A549 (cell line): ENCODE data around the gene SLC40A1. TPM values are rescaled to one million over a fixed set of nuclear protein-coding genes. Genes with fewer than 3 reads are reported as not detected.
A peak's percentile ranks its signal among the peaks of the same experiment; 100 is the strongest.

ENCODE experiments used
- ATAC-seq, 2 experiments: fragments of 200-7000 bp in 1 of 2; fragments of >200 bp in 1 of 2; cut with Nextera tagmentation in 1 of 2; cut with Tn5 transposase in 1 of 2; 3 replicates each; pipeline versions ENCODE4 v1.8.0 to v1.9.1; 2018 to 2020; ENCODE audit warnings: mild to moderate bottlenecking in 1 of 2, moderate library complexity in 1 of 2
- CTCF ChIA-PET: fragments of 300-600 bp; sonication (Branson Sonifier 250); formaldehyde crosslinking; extraction: SDS; loops from one replicate; lab custom pipeline; 2021; ENCODE audit warnings: antibody characterized with exemption, inconsistent platforms; lab: Yijun Ruan, JAX
- POLR2A ChIA-PET: fragments of 350-600 bp; formaldehyde crosslinking; extraction: SDS; loops from one replicate; lab custom pipeline; 2021; ENCODE audit warnings: antibody characterized with exemption, inconsistent platforms; lab: Yijun Ruan, JAX
- DNase-seq, 2 experiments: peaks; one replicate each; pipeline versions ENCODE4 v3.0.0 to v3.0.0-alpha.2; 2011 to 2016; ENCODE audit warnings: low read depth in 1 of 2, low spot score in 1 of 2
- FAIRE-seq: peaks from 2 replicates; lab custom pipeline; 2011; peaks lifted over from hg19 to GRCh38; lab: Jason Lieb, UNC
- H3K27ac ChIP-seq, 2 experiments: fragments of >200 bp; sonication (Bioruptor Twin); formaldehyde crosslinking; 3 replicates each; pipeline ENCODE4 v1.5.1; 2016 to 2017
- H3K4me1 ChIP-seq: fragments of >200 bp; sonication (Bioruptor Twin); formaldehyde crosslinking; 3 replicates; pipeline ENCODE4 v1.6.1; 2016
- H3K4me2 ChIP-seq: fragments of >200 bp; sonication (Bioruptor Twin); formaldehyde crosslinking; 3 replicates; pipeline ENCODE4 v1.6.1; 2016
- H3K4me3 ChIP-seq: fragments of >200 bp; sonication (Bioruptor Twin); formaldehyde crosslinking; 3 replicates; pipeline ENCODE4 v1.5.1; 2016
- H3K9me3 ChIP-seq: fragments of >200 bp; sonication (Bioruptor Twin); formaldehyde crosslinking; 3 replicates; pipeline ENCODE4 v1.6.1; 2016
- BCL3 ChIP-seq: fragments of >200 bp; sonication (Bioruptor Twin); formaldehyde crosslinking; IDR thresholded peaks from 3 replicates; pipeline ENCODE4 v1.6.1; 2016
- CBX2 ChIP-seq: fragments of 200-600 bp; sonication (generic); IDR thresholded peaks from 2 replicates; pipeline ENCODE4 v1.6.1; 2016; ENCODE audit warnings: low read depth, mild to moderate bottlenecking, borderline replicate concordance
- CEBPB ChIP-seq, 2 experiments: fragments of >200 bp in 1 of 2; sonication (Bioruptor Twin) in 1 of 2; formaldehyde crosslinking in 1 of 2; IDR thresholded peaks; 2 replicates each; pipeline ENCODE4 v1.6.1; 2012 to 2016
- ESRRA ChIP-seq: fragments of 150-350 bp; IDR thresholded peaks from 2 replicates; pipeline ENCODE4 v1.6.1; 2014; ENCODE audit warnings: mild to moderate bottlenecking, low read length, borderline replicate concordance
- FOSL2 ChIP-seq, 2 experiments: fragments of 450-650 bp in 1 of 2; fragments of >200 bp in 1 of 2; sonication (Bioruptor Twin) in 1 of 2; formaldehyde crosslinking; IDR thresholded peaks; 2 replicates each; pipeline versions ENCODE4 v1.5.0 to v1.6.1; 2016 to 2020; ENCODE audit warnings: mild to moderate bottlenecking in 1 of 2, moderate library complexity in 1 of 2
- FOXS1 ChIP-seq: fragments of 250-450 bp; sonication (Bioruptor Pico); IDR thresholded peaks from 2 replicates; pipeline ENCODE4 v1.5.0; 2020; ENCODE audit warnings: mild to moderate bottlenecking, moderate library complexity
- HOXA7 ChIP-seq: fragments of 250-450 bp; sonication (Bioruptor Pico); IDR thresholded peaks from 2 replicates; pipeline ENCODE4 v1.5.0; 2020; ENCODE audit warnings: mild to moderate bottlenecking, moderate library complexity
- HOXB5 ChIP-seq: fragments of 250-450 bp; sonication (Bioruptor Pico); IDR thresholded peaks from 2 replicates; pipeline ENCODE4 v1.5.0; 2020; ENCODE audit warnings: mild to moderate bottlenecking, moderate library complexity
- KDM5A ChIP-seq: fragments of 200-600 bp; sonication (generic); IDR thresholded peaks from 2 replicates; pipeline ENCODE4 v1.6.1; 2016; ENCODE audit warnings: antibody characterized with exemption, mild to moderate bottlenecking
- MAFK ChIP-seq: fragments of 450-650 bp; IDR thresholded peaks from 2 replicates; pipeline ENCODE4 v1.6.1; 2014; ENCODE audit not compliant: partially characterized antibody
- MAZ ChIP-seq: fragments of 150-350 bp; IDR thresholded peaks from 2 replicates; pipeline ENCODE4 v1.6.1; 2014; ENCODE audit warnings: antibody characterized with exemption, low read depth, low read length, borderline replicate concordance
- MYC ChIP-seq: IDR thresholded peaks from 2 replicates; pipeline ENCODE4 v1.6.1; 2012; ENCODE audit warnings: mild to moderate bottlenecking, inconsistent platforms, low read length, improper control_type of control experiment, borderline replicate concordance
- PBX3 ChIP-seq: IDR thresholded peaks from 2 replicates; pipeline ENCODE4 v1.6.1; 2012
- SMC3 ChIP-seq: fragments of >200 bp; sonication (Bioruptor Twin); formaldehyde crosslinking; IDR thresholded peaks from 3 replicates; pipeline ENCODE4 v1.6.1; 2018; ENCODE audit warnings: inconsistent platforms
- TFCP2L1 ChIP-seq: fragments of 250-450 bp; sonication (Bioruptor Pico); IDR thresholded peaks from 2 replicates; pipeline ENCODE4 v1.5.0; 2021; ENCODE audit warnings: mild to moderate bottlenecking
- WGBS: methylation state at CpG from one replicate; pipeline ENCODE4 v1.1.6; 2017; ENCODE audit errors: missing lambda C conversion rate; 5-methylcytosine and 5-hydroxymethylcytosine counted together
- polyA plus RNA-seq, 4 experiments: library from polyadenylated mRNA; depleted of rRNA in 3 of 4; stranded (reverse); fragments of >200 nt; fragmentation: RNase III in 1 of 4; extraction: RNeasy Plus Mini Kit Qiagen cat#74134 plus additional on column Dnase treatment in 1 of 4; gene quantifications; 2 replicates in 3 of 4; 3 replicates in 1 of 4; pipeline ENCODE4 v1.2.3, GENCODE V29; 2011 to 2017
- TF ChIP-seq, protein P1 (sequence below): IDR thresholded peaks from 2 replicates; pipeline ENCODE4 v1.6.1; 2012; ENCODE audit warnings: low read depth, borderline replicate concordance
- TF ChIP-seq, protein P2 (sequence below): fragments of 450-650 bp; IDR thresholded peaks from 2 replicates; pipeline ENCODE4 v1.6.1; 2014; ENCODE audit warnings: antibody characterized with exemption
- TF ChIP-seq, protein P3 (sequence below): fragments of 250-450 bp; sonication (Bioruptor Pico); IDR thresholded peaks from 2 replicates; pipeline ENCODE4 v1.5.0; 2021; ENCODE audit warnings: mild to moderate bottlenecking, moderate library complexity, borderline replicate concordance
- TF ChIP-seq, protein P4 (sequence below): fragments of >200 bp; sonication (Bioruptor Twin); formaldehyde crosslinking; IDR thresholded peaks from 2 replicates; pipeline ENCODE4 v1.6.1; 2016
- TF ChIP-seq, protein P5 (sequence below): fragments of 250-450 bp; sonication (Bioruptor Pico); IDR thresholded peaks from 2 replicates; pipeline ENCODE4 v1.5.0; 2020; ENCODE audit warnings: low read depth, mild to moderate bottlenecking, moderate library complexity

SLC40A1 gene
- polyA plus RNA-seq, 2 of the 4 experiments (the other 2 are of a cell fraction): 8.2 to 12.3 TPM

DNA sequence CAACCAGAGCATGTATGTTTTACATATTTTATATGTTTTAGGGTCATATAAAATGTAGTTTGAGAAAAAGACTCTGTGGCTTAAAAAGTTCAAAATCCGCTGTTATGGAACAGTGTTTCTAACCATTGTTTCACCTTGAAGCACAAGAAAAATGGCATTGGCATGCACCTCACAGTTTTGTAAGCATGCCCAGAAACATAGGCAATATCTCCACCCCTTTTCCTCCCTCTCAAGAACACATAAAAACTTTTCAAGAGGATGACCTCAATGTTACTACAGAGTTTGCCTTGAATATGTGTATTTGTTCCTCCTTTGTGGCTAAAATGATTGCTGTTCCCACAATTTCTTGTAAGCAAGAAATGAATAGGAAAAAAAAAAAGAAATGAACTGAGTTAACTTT lies 29.3 kb upstream of the SLC40A1 start:
- peak overlapping the region; percentile 44 for H3K4me2 ChIP-seq
- WGBS: 89% methylated on average over 1 of the region's 1 CpG
- DNase-seq (no peak), FAIRE-seq (no peak), ATAC-seq (no peak)
- H3K27ac ChIP-seq: peak overlapping the region in 1 of 2 experiments; percentile 53; a peak in 1 of 6 replicates
- H3K9me3 ChIP-seq: no peaks in the 10 kb centered on the region
- POLR2A ChIA-PET: interaction anchor here (1.6 kb wide), 1 partner anchor 29 kb away, joined by 17 read pairs; the partner anchor contains the start of gene SLC40A1
- CTCF ChIA-PET: interaction anchor here (0.6 kb wide), 1 partner anchor 45 kb away, joined by 3 read pairs; no protein-coding TSS in a partner anchor
- peaks cover 51% of the 10 kb centered on the region for H3K4me1 ChIP-seq
- no peak overlapping the region for H3K4me3 ChIP-seq
- TF ChIP-seq MYC (no peak), CBX2 (no peak), BCL3 (no peak), SMC3 (no peak), MAZ (no peak), TFCP2L1 (CRISPR knock-in tag) (no peak), HOXB5 (CRISPR knock-in tag) (no peak), MAFK (no peak), HOXA7 (CRISPR knock-in tag) (no peak), FOSL2 (IDR thresholded peaks at IDR 0.05) (no peak), FOSL2 (CRISPR knock-in tag; IDR thresholded peaks at IDR 0.05) (no peak), PBX3 (no peak), CEBPB (IDR thresholded peaks at IDR 0.05) (no peak), FOXS1 (CRISPR knock-in tag) (no peak), KDM5A (no peak), ESRRA (no peak)
- TF ChIP-seq, protein P1, sequence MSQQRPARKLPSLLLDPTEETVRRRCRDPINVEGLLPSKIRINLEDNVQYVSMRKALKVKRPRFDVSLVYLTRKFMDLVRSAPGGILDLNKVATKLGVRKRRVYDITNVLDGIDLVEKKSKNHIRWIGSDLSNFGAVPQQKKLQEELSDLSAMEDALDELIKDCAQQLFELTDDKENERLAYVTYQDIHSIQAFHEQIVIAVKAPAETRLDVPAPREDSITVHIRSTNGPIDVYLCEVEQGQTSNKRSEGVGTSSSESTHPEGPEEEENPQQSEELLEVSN: no peak
- TF ChIP-seq, protein P2, sequence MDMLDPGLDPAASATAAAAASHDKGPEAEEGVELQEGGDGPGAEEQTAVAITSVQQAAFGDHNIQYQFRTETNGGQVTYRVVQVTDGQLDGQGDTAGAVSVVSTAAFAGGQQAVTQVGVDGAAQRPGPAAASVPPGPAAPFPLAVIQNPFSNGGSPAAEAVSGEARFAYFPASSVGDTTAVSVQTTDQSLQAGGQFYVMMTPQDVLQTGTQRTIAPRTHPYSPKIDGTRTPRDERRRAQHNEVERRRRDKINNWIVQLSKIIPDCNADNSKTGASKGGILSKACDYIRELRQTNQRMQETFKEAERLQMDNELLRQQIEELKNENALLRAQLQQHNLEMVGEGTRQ: no peak
- TF ChIP-seq, protein P3, sequence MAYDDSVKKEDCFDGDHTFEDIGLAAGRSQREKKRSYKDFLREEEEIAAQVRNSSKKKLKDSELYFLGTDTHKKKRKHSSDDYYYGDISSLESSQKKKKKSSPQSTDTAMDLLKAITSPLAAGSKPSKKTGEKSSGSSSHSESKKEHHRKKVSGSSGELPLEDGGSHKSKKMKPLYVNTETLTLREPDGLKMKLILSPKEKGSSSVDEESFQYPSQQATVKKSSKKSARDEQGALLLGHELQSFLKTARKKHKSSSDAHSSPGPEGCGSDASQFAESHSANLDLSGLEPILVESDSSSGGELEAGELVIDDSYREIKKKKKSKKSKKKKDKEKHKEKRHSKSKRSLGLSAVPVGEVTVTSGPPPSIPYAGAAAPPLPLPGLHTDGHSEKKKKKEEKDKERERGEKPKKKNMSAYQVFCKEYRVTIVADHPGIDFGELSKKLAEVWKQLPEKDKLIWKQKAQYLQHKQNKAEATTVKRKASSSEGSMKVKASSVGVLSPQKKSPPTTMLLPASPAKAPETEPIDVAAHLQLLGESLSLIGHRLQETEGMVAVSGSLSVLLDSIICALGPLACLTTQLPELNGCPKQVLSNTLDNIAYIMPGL (CRISPR knock-in tag): no peak
- TF ChIP-seq, protein P4, sequence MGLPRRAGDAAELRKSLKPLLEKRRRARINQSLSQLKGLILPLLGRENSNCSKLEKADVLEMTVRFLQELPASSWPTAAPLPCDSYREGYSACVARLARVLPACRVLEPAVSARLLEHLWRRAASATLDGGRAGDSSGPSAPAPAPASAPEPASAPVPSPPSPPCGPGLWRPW: no peak
- TF ChIP-seq, protein P5, sequence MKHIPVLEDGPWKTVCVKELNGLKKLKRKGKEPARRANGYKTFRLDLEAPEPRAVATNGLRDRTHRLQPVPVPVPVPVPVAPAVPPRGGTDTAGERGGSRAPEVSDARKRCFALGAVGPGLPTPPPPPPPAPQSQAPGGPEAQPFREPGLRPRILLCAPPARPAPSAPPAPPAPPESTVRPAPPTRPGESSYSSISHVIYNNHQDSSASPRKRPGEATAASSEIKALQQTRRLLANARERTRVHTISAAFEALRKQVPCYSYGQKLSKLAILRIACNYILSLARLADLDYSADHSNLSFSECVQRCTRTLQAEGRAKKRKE: no peak
